GM06990 (cell line): ENCODE measurements around the gene SUSD4.

Source experiments
- DNase-seq: peaks from one replicate; pipeline ENCODE4 v3.0.0-alpha.2; 2011; ENCODE audit not compliant: insufficient read length; ENCODE audit errors: extremely low read depth
- H3K27me3 ChIP-seq: replicated peaks from 2 replicates; pipeline ENCODE4 v1.6.0; 2011; ENCODE audit warnings: low read length; ENCODE audit not compliant: control insufficient read depth, insufficient read depth
- H3K36me3 ChIP-seq: 2 replicates; pipeline ENCODE4 v1.5.1; 2011; ENCODE audit warnings: low read length; ENCODE audit not compliant: control insufficient read depth, insufficient read depth
- H3K4me3 ChIP-seq: replicated peaks from 2 replicates; pipeline ENCODE4 v1.5.1; 2011; ENCODE audit warnings: low read depth, mild to moderate bottlenecking, control low read depth, low read length
- TF ChIP-seq, protein P1 (sequence below): IDR thresholded peaks from 2 replicates; pipeline ENCODE4 v1.5.1; 2011; ENCODE audit warnings: low read length, control low read depth, mild to moderate bottlenecking, inconsistent platforms; ENCODE audit not compliant: insufficient read depth, poor library complexity, severe bottlenecking

The SUSD4 gene

DNA sequence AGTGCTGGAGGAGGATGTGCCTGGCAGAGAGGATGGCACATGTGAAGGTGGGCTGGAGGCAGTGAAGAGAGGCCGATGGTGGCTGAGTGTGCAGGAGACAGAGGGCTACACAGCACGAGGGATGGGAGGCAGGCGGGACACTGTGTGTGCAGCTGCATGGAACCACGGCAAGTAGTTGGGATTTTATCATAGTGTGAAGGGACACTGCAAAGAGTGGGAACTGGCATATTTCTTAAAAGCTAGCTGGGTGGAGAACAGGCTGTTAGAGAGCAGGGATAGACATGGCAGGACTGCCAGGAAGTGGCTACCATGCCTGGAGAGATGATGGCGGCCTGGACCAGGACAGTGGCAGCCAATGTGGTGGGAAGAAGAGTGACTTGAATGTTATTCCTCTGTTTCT, 118.6 kb downstream of the SUSD4 start:
- TF ChIP-seq, protein P1, sequence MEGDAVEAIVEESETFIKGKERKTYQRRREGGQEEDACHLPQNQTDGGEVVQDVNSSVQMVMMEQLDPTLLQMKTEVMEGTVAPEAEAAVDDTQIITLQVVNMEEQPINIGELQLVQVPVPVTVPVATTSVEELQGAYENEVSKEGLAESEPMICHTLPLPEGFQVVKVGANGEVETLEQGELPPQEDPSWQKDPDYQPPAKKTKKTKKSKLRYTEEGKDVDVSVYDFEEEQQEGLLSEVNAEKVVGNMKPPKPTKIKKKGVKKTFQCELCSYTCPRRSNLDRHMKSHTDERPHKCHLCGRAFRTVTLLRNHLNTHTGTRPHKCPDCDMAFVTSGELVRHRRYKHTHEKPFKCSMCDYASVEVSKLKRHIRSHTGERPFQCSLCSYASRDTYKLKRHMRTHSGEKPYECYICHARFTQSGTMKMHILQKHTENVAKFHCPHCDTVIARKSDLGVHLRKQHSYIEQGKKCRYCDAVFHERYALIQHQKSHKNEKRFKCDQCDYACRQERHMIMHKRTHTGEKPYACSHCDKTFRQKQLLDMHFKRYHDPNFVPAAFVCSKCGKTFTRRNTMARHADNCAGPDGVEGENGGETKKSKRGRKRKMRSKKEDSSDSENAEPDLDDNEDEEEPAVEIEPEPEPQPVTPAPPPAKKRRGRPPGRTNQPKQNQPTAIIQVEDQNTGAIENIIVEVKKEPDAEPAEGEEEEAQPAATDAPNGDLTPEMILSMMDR: no peak
- 0 out of 2 replicates have a peak, but pooled peaks cover 1% of the 10 kb centered on the region for H3K27me3 ChIP-seq
- no peak overlapping the region for H3K4me3 ChIP-seq
- DNase-seq: no peak
- H3K36me3 ChIP-seq: no peaks in the 10 kb centered on the region

DNA sequence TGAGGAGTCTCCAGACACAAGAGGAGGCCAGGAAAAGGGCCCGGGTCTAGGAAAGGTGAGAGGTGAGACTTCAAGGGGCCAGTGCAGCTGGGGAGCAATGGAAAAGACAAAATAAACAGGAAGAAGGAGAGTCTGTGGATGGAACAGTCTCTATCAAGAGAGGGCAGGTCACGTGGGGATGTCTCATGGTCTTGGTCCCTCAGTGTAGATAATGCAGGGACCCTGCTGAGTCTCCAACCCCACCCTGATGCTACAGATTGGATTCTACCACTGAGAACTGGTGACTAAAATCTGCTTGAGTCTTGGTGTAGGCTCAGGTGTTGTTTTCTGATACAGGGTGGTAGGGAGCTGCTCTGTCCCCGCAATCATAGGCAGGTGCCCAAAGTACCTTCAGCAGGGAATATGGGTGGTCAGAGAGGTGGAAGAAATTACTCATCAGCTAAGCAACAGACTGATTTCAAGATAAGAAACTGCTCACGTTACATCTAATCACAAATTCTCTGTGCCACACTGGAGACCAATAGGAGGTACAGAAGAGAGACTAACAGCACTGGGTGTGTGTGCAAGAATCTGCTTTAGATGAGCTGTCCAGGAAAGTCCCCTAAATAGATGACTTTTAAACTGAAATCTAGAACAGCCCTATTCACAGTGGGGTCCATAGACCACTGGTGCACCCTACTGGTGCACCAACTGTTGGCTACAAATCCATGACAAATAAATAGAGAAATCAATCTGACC, 119.4 kb downstream of the SUSD4 start:
- peak; percentile 21 for DNase-seq
- Histone ChIP-seq H3K36me3 (no peaks in the 10 kb centered on the region), H3K4me3 (no peak overlapping the region), H3K27me3 (0 out of 2 replicates have a peak, but pooled peaks cover 1% of the 10 kb centered on the region)
- TF ChIP-seq, protein P1: peak; percentile 40

DNA sequence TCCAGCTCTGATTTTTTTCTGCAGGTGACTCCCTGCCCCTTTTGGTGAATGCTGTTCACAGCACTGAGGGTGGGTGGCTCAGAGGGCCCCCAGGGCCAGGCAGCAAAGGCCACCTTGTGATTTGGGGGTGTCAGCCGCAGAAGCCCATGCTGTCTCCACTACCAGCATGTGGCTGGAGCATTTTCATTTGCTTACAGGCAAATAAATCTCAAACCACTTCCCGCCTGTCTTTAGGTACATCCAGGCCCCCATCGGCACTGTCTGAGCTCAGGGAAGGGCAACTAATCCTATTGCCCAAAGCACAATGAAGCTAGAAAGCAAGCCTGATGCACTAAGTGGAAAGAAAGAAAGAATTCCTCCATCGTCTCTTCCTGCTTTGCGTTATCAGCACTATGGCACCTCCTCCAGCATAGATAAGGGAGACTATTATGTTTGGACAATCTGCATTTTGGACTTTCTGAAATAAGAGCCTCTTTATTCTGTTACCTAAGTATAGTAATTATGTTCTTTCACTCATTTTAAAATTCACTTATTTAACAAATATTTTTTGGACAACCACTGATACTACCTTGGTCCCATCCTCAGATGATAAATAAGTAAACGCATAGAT, 120.4 kb downstream of the SUSD4 start:
- TF ChIP-seq, protein P1: no peak
- H3K27me3 ChIP-seq: no peaks in the 10 kb centered on the region
- no peaks in the 10 kb centered on the region for H3K36me3 ChIP-seq
- no peak overlapping the region for H3K4me3 ChIP-seq
- DNase-seq: no peak

DNA sequence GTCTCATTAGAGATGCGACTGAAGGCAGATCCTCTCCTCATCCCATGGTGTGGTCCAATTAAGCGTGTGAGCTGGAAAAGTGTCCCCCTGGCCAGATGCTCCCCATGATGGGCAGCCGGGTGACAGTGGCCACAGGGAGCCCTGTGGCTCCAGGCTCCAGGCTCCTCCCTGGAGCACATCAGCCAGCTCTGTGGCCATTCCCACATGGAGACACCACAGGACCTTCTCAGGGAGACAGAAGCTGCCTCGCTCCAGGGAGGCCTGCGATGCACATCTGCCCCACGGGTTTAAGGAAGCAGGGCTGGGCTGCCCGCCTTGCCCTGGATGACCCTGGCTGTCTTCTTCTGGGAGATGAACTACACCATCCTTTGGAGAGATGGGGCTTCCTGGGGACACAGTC, 121.0 kb downstream of the SUSD4 start:
- Histone ChIP-seq H3K36me3 (no peaks in the 10 kb centered on the region), H3K4me3 (no peak overlapping the region), H3K27me3 (no peaks in the 10 kb centered on the region)
- no peak for DNase-seq
- TF ChIP-seq, protein P1: no peak

DNA sequence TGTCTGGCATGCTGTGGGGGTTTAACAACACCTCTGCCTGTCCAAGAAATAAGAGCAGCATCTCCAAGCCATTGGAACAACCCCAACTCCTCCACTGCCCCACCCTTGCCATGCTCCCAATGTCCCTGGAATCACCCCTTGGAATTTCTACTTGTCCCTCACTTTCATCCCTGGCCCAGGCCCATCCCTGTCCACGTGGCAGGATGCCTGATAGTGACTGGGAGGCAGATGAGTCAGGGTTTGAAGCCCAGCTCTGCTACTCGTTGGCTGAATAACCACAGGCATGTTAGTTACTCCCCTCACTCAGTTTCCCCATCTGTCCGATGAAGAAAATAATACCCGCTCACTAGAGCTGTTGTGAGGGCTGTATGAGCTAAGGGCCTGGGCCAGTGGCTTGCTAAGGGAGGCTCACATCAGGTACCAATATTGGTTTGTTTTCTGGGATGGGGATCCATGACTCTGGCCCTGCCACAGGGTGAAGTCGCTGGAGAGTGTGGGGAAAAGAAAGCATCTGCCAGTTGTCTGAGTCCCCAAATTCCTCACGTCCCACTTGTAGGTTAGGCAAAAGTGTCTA, 121.5 kb downstream of the SUSD4 start:
- Histone ChIP-seq H3K36me3 (no peaks in the 10 kb centered on the region), H3K4me3 (no peak overlapping the region), H3K27me3 (no peaks in the 10 kb centered on the region)
- no peak for DNase-seq
- TF ChIP-seq, protein P1: no peak
